GM18508 (cell line): ENCODE results near the gene AKT3.

ENCODE experiments used
- ATAC-seq: cut with Tn5 transposase; IDR thresholded peaks from one replicate; pipeline ENCODE4 v1.9.1; 2021; ENCODE audit warnings: moderate number of reproducible peaks; ENCODE audit not compliant: insufficient read depth, unreplicated experiment

AKT3 gene

DNA sequence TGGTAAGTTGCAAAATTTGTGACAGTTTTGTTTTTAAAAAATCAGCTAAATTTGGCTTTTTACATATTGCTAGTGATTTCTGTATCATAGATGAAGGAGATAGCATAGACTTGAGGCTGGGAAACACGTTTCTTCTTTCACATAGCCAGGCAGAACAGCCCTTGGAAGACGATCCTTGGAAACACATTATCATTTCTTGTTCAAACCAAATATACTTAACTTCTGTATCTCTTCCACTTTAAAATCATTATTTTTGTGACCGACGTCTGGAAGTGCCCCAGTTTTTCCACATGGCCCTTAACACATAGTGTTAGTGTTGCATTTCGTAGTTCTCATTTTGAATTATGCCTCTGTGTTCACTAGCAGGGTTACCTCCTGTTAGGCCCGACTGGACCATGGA is 400.7 kb downstream of the AKT3 start:
- no peak for ATAC-seq

- no peak for ATAC-seq
Observed at GRCh38 chr1:243447844-243448243, 402.2 kb downstream of the AKT3 start.

DNA sequence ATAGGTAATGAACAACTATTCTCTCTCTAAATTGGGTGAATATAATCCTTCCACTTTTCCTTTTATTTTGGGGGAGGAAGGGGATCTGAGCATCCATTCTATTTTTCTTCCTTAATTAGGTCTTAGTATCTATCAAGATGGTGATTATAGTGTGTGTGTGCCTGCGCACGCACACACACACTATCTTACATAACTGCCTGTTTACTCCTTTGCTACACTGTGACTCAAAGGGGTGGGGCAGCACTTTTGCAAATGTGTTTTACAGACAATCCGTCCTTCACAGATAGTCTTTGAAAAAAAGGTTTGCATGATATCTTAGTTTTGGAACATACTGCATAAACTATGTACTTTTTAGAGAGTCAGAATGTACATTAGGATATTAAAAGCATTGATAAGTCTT is 402.7 kb downstream of the AKT3 start:
- ATAC-seq, result no peak

DNA sequence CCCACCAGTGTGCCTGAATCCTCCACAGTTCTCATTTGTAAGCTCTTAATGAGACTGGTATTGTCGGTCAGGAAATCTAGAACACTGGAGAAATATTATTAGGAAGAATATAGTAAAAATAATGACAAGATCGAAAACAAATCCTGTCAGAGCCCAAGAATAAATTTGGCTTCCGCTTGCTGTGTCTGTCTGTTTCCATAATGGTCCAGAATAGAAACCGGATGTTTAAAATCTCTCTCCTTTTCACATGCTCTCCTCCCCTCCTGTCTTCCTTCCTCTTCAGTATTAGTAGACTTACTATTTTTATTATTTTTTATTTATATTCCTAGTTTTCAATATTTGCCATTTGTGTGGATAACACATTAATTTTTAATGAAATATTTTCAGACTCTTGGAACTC is 406.5 kb downstream of the AKT3 start:
- ATAC-seq, result no peak

- no peak for ATAC-seq
Observed at GRCh38 chr1:243441601-243442000, 408.4 kb downstream of the AKT3 start.

- no peak for ATAC-seq
Observed at GRCh38 chr1:243440406-243440805, 409.6 kb downstream of the AKT3 start.

GRCh38 chr1:243438815-243439214 is 411.2 kb downstream of the AKT3 start:
- no peak for ATAC-seq
